HCT116 (cell line): ENCODE results near the gene SVEP1. TPM values are rescaled to one million over a fixed set of nuclear protein-coding genes. Genes with fewer than 3 reads are reported as not detected.

ENCODE experiments used
- ATAC-seq: fragments of 200-7000 bp; cut with Tn5 transposase; 2 replicates; pipeline ENCODE4 v1.9.1; 2020; ENCODE audit warnings: mild to moderate bottlenecking, moderate library complexity
- BruUV-seq: library from RNA; stranded (reverse); fragments of 400-500 nt; replicated peaks from 2 replicates; lab custom pipeline; 2021; lab: Mats Ljungman, UMichigan
- CTCF ChIA-PET: fragments of 300-600 bp; sonication (Branson Sonifier 250); formaldehyde crosslinking; loops from one replicate; lab custom pipeline; 2021; ENCODE audit warnings: antibody characterized with exemption; lab: Charles Lee
- POLR2A ChIA-PET: fragments of 300-600, 350-600 bp; sonication (Branson Sonifier 250); formaldehyde crosslinking; loops from one replicate; lab custom pipeline; 2021; ENCODE audit warnings: antibody characterized with exemption; lab: Charles Lee
- RAD21 ChIA-PET, 2 experiments: fragments of 300-600 bp; sonication (Branson Sonifier 250); formaldehyde crosslinking; loops; one replicate each; lab custom pipeline; 2023; ENCODE audit warnings: low total read pairs in 2 of 2; ENCODE audit not compliant: uncharacterized antibody in 2 of 2, unreplicated experiment in 2 of 2, low non-redundant PET in 1 of 2; lab: Charles Lee
- DNase-seq: peaks from one replicate; pipeline ENCODE4 v3.0.0-alpha.2; 2010; ENCODE audit warnings: low read depth, low spot score
- H2AFZ ChIP-seq: fragments of 200-600 bp; shearing (Covaris generic), sonication (generic); 2 replicates; pipeline ENCODE4 v1.6.1; 2017; ENCODE audit warnings: low read depth, mixed run types, mixed read lengths, antibody characterized with exemption, low read length; ENCODE audit not compliant: poor library complexity, severe bottlenecking
- H3K27ac ChIP-seq: 2 replicates; pipeline ENCODE4 v1.5.1; 2012; ENCODE audit warnings: low read depth, low read length
- H3K27me3 ChIP-seq: fragments of 200-600 bp; sonication (generic); 2 replicates; pipeline ENCODE4 v1.6.1; 2016; ENCODE audit warnings: mixed run types, low read length, mixed read lengths; ENCODE audit not compliant: insufficient read depth
- H3K36me3 ChIP-seq, 2 experiments: fragments of 200-500 bp in 1 of 2; fragments of 200-600 bp in 1 of 2; sonication (Bioruptor generic) in 1 of 2; sonication (generic) in 1 of 2; 2 replicates each; pipeline versions ENCODE4 v1.5.1 to v1.6.1; 2014 to 2016; ENCODE audit warnings: low read length in 2 of 2, inconsistent platforms in 1 of 2, mixed read lengths in 1 of 2, mixed run types in 1 of 2; ENCODE audit not compliant: insufficient read depth in 2 of 2, control insufficient read depth in 1 of 2
- H3K4me1 ChIP-seq, 2 experiments: fragments of 200-600 bp in 1 of 2; sonication (generic) in 1 of 2; 2 replicates each; pipeline versions ENCODE4 v1.5.1 to v1.6.1; 2012 to 2017; ENCODE audit warnings: low read length in 2 of 2, inconsistent platforms in 1 of 2, mild to moderate bottlenecking in 1 of 2, mixed read lengths in 1 of 2, mixed run types in 1 of 2, moderate library complexity in 1 of 2; ENCODE audit not compliant: insufficient read depth in 2 of 2, control insufficient read depth in 1 of 2
- H3K4me2 ChIP-seq: fragments of 200-600 bp; sonication (generic); 2 replicates; pipeline ENCODE4 v1.6.1; 2017; ENCODE audit warnings: mixed run types, low read length, mixed read lengths
- H3K4me3 ChIP-seq, 2 experiments: fragments of 200-600 bp in 1 of 2; sonication (generic) in 1 of 2; replicated peaks in 1 of 2; 2 replicates each; pipeline ENCODE4 v1.5.1; 2011 to 2016; ENCODE audit warnings: low read length in 2 of 2, control low read depth in 1 of 2, low read depth in 1 of 2, mild to moderate bottlenecking in 1 of 2, mixed read lengths in 1 of 2, mixed run types in 1 of 2
- H3K79me2 ChIP-seq: fragments of 200-600 bp; sonication (generic); 2 replicates; pipeline ENCODE4 v1.6.1; 2017; ENCODE audit warnings: mild to moderate bottlenecking, mixed run types, low read length, moderate library complexity, mixed read lengths; ENCODE audit not compliant: insufficient read depth
- H3K9ac ChIP-seq: fragments of 200-600 bp; sonication (generic); 2 replicates; pipeline ENCODE4 v1.6.1; 2016; ENCODE audit warnings: low read length, mixed read lengths
- H3K9me2 ChIP-seq: fragments of 200-600 bp; sonication (generic), shearing (Covaris generic); 2 replicates; pipeline ENCODE4 v1.6.1; 2017; ENCODE audit warnings: mixed run types, mild to moderate bottlenecking, moderate library complexity; ENCODE audit not compliant: insufficient read depth
- H3K9me3 ChIP-seq, 2 experiments: fragments of 200-500 bp in 1 of 2; fragments of 200-600 bp in 1 of 2; sonication (Bioruptor generic) in 1 of 2; sonication (generic) in 1 of 2; 2 replicates each; pipeline ENCODE4 v1.6.1; 2014 to 2017; ENCODE audit warnings: low read length in 2 of 2, mixed read lengths in 2 of 2, inconsistent platforms in 1 of 2, low read depth in 1 of 2, mild to moderate bottlenecking in 1 of 2, mixed run types in 1 of 2, moderate library complexity in 1 of 2; ENCODE audit not compliant: control insufficient read depth in 1 of 2, insufficient read depth in 1 of 2
- H4K20me1 ChIP-seq: fragments of 200-600 bp; sonication (generic), shearing (Covaris generic); 2 replicates; pipeline ENCODE4 v1.6.1; 2017; ENCODE audit warnings: mixed run types, mild to moderate bottlenecking, moderate library complexity; ENCODE audit not compliant: insufficient read depth
- ATF3 ChIP-seq: IDR thresholded peaks from 2 replicates; pipeline ENCODE4 v1.6.1; 2012
- CBX3 ChIP-seq: IDR thresholded peaks from 2 replicates; pipeline ENCODE4 v1.6.1; 2012; ENCODE audit warnings: low read depth
- CTCF ChIP-seq, 3 experiments: fragments of 200-600 bp in 1 of 3; sonication (generic) in 1 of 3; IDR thresholded peaks in 2 of 3; conservative IDR thresholded peaks in 1 of 3; 2 replicates each; pipeline ENCODE4 v1.5.1; 2012 to 2017; ENCODE audit warnings: low read depth in 2 of 3, low read length in 2 of 3, antibody characterized with exemption in 1 of 3, borderline replicate concordance in 1 of 3, control low read depth in 1 of 3, mild to moderate bottlenecking in 1 of 3, mixed read lengths in 1 of 3, mixed run types in 1 of 3, moderate library complexity in 1 of 3; ENCODE audit not compliant: insufficient read depth in 1 of 3
- MAX ChIP-seq: IDR thresholded peaks from 2 replicates; pipeline ENCODE4 v1.6.1; 2012
- POLR2A ChIP-seq: IDR thresholded peaks from 2 replicates; pipeline ENCODE4 v1.7.0; 2011; ENCODE audit warnings: borderline replicate concordance; ENCODE audit not compliant: insufficient read depth, insufficient read length; ENCODE audit errors: extremely low read depth
- RAD21 ChIP-seq: IDR thresholded peaks from 2 replicates; pipeline ENCODE4 v1.6.1; 2012; ENCODE audit warnings: low read depth, mild to moderate bottlenecking
- REST ChIP-seq: IDR thresholded peaks from 2 replicates; pipeline ENCODE4 v1.6.1; 2012; ENCODE audit warnings: low read depth
- SIN3A ChIP-seq: IDR thresholded peaks from 2 replicates; pipeline ENCODE4 v1.6.1; 2012; ENCODE audit warnings: low read depth
- SRF ChIP-seq: IDR thresholded peaks from 2 replicates; pipeline ENCODE4 v1.6.1; 2012; ENCODE audit warnings: low read depth
- YY1 ChIP-seq: IDR thresholded peaks from 2 replicates; pipeline ENCODE4 v1.6.1; 2011; ENCODE audit warnings: low read length, low read depth, moderate library complexity, mild to moderate bottlenecking; ENCODE audit not compliant: insufficient replicate concordance; ENCODE audit errors: extremely low read depth
- ZFX ChIP-seq: fragments of 450-650 bp; IDR thresholded peaks from 2 replicates; pipeline ENCODE4 v1.6.1; 2017
- ZNF274 ChIP-seq: fragments of 200-500 bp; sonication (Bioruptor generic); IDR thresholded peaks from 2 replicates; pipeline ENCODE4 v1.6.1; 2014; ENCODE audit warnings: mild to moderate bottlenecking, low read depth, low read length, inconsistent platforms
- intact Hi-C: fragments of 100-400 bp; cut with micrococcal nuclease; formaldehyde crosslinking; loops from 2 replicates; pipeline ENCODE4 v1.10.0; 2022
- total RNA-seq: library from RNA; stranded (reverse); gene quantifications from one replicate; pipeline ENCODE4 v1.2.1, GENCODE V29; 2021; ENCODE audit not compliant: unreplicated experiment

SVEP1 gene
- total RNA-seq, 1 experiment from 2014 or later, result 0.15 TPM

GRCh38 chr9:110583237-110583636 lies 3.7 kb upstream of the SVEP1 start:
- no peaks in the 10 kb centered on the region for H3K27me3 ChIP-seq
- RAD21 ChIA-PET, result no interaction called here
- H3K9me3 ChIP-seq, result no peaks in the 10 kb centered on the region
- DNase-seq (no peak), ATAC-seq (peak; percentile 14; the same call in 1 of the 2 replicates)
- CTCF ChIA-PET, result no interaction called here
- intact Hi-C loops, result no loop called here
- H3K9ac ChIP-seq, result no peak overlapping the region
- no peaks in the 10 kb centered on the region for H3K4me1 ChIP-seq
- no peaks in the 10 kb centered on the region for H3K9me2 ChIP-seq
- no TSS peak for BruUV-seq
- no peaks in the 10 kb centered on the region for H3K79me2 ChIP-seq
- TF ChIP-seq RAD21, result peak; percentile 36; the same call in 1 of the 2 replicates
- no peak for TF ChIP-seq YY1
- TF ChIP-seq ZFX, result no peak
- peak in 1 of 3 experiments; percentile 12; a peak in 1 of 6 replicates for TF ChIP-seq CTCF (IDR thresholded peaks at IDR 0.05 in 2 of 3, conservative IDR thresholded peaks at IDR 0.05 in 1 of 3; ENCODE audit: borderline replicate concordance in 1 of 3, insufficient read depth in 1 of 3, low read depth in 2 of 3, low read length in 2 of 3)
- H3K36me3 ChIP-seq, result no peaks in the 10 kb centered on the region
- POLR2A ChIA-PET, result no interaction called here
- no peaks in the 10 kb centered on the region for H4K20me1 ChIP-seq
- no peak overlapping the region for H3K27ac ChIP-seq
- H3K4me3 ChIP-seq, result no peak overlapping the region
- no peak overlapping the region for H3K4me2 ChIP-seq
- H2AFZ ChIP-seq, result no peak overlapping the region

GRCh38 chr9:110582156-110582555 lies 2.6 kb upstream of the SVEP1 start:
- Histone ChIP-seq H3K27me3 (no peaks in the 10 kb centered on the region), H3K36me3 (no peaks in the 10 kb centered on the region), H3K4me2 (no peak overlapping the region), H3K79me2 (no peaks in the 10 kb centered on the region), H3K4me3 (no peak overlapping the region), H3K4me1 (no peaks in the 10 kb centered on the region), H2AFZ (no peak overlapping the region), H3K27ac (no peak overlapping the region), H3K9ac (no peak overlapping the region), H3K9me2 (no peaks in the 10 kb centered on the region), H3K9me3 (no peaks in the 10 kb centered on the region), H4K20me1 (no peaks in the 10 kb centered on the region)
- BruUV-seq, result no TSS peak
- ATAC-seq (no peak), DNase-seq (no peak)
- intact Hi-C loops, result no loop called here
- ChIA-PET POLR2A (no interaction called here), RAD21 (no interaction called here), CTCF (no interaction called here)
- no peak for TF ChIP-seq REST
- TF ChIP-seq ATF3, result no peak
- no peak for TF ChIP-seq CTCF (IDR thresholded peaks at IDR 0.05 in 2 of 3, conservative IDR thresholded peaks at IDR 0.05 in 1 of 3; ENCODE audit: borderline replicate concordance in 1 of 3, insufficient read depth in 1 of 3, low read depth in 2 of 3, low read length in 2 of 3)
- TF ChIP-seq ZNF274, result no peak
- TF ChIP-seq SRF, result no peak
- no peak for TF ChIP-seq POLR2A
- TF ChIP-seq SIN3A, result no peak
- TF ChIP-seq CBX3, result no peak
- TF ChIP-seq MAX, result no peak
